IPS-20b (cell line): ENCODE results near the gene IL2RG.

Experiments used
- H3K27ac ChIP-seq: one replicate; pipeline ENCODE4 v1.5.1; 2013; ENCODE audit warnings: low read length
- H3K27me3 ChIP-seq: 2 replicates; pipeline ENCODE4 v1.6.1; 2013; ENCODE audit warnings: mild to moderate bottlenecking, low read length, inconsistent platforms; ENCODE audit not compliant: insufficient read depth
- H3K36me3 ChIP-seq: 2 replicates; pipeline ENCODE4 v1.6.1; 2013; ENCODE audit warnings: low read depth, mild to moderate bottlenecking, inconsistent platforms, low read length, moderate library complexity; ENCODE audit not compliant: insufficient read depth
- H3K4me1 ChIP-seq: 2 replicates; pipeline ENCODE4 v1.6.1; 2013; ENCODE audit warnings: mild to moderate bottlenecking, control low read depth, inconsistent platforms, low read length, moderate library complexity; ENCODE audit not compliant: insufficient read depth
- H3K4me3 ChIP-seq: 2 replicates; pipeline ENCODE4 v1.5.1; 2013; ENCODE audit warnings: mild to moderate bottlenecking, low read length, inconsistent platforms
- H3K9ac ChIP-seq: 2 replicates; pipeline ENCODE4 v1.6.1; 2013; ENCODE audit warnings: low read depth, mild to moderate bottlenecking, inconsistent platforms, low read length, moderate library complexity
- H3K9me3 ChIP-seq: 2 replicates; pipeline ENCODE4 v1.6.1; 2013; ENCODE audit warnings: mild to moderate bottlenecking, low read depth, low read length, inconsistent platforms; ENCODE audit not compliant: insufficient read depth

The IL2RG gene

DNA sequence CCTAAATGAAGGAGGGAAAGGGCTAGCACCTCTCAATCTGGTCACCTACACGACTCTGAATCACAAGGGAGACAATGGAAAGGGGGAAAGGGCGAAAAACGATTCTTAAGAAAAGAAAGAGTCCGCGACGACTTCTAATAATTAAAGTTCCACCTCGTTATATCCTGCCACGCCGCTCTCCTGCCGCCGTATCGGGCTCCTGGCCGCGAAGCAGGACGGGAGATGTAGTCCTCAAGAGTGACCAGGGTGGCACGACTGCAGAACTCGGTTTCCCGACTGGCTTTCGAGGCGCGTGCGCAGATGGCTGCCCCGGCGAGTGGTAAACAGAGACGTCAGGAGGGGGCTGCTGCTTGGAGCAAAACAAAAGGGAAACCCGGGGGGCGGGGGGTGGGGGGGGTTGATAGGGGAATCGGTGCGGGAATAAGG is 15.8 kb downstream of the IL2RG start, which contains the start of gene FOXO4:
Gene FOXO4 (plus strand): TSS at position 297 of the 426 bp plus-strand sequence. CDS start 678 bp downstream, outside the sequence.
- H3K9ac ChIP-seq: peak within 1 kb of the TSS; percentile 74
- no peaks in the 10 kb centered on the region for H3K36me3 ChIP-seq
- no peaks in the 10 kb centered on the region for H3K9me3 ChIP-seq
- peaks cover 21% of the 10 kb centered on the region for H3K27me3 ChIP-seq
- H3K4me1 ChIP-seq: peaks cover 12% of the 10 kb centered on the region; the same call in 1 of the 2 replicates
- no peak within 1 kb of the TSS for H3K27ac ChIP-seq
- H3K4me3 ChIP-seq: peak within 1 kb of the TSS; percentile 89

DNA sequence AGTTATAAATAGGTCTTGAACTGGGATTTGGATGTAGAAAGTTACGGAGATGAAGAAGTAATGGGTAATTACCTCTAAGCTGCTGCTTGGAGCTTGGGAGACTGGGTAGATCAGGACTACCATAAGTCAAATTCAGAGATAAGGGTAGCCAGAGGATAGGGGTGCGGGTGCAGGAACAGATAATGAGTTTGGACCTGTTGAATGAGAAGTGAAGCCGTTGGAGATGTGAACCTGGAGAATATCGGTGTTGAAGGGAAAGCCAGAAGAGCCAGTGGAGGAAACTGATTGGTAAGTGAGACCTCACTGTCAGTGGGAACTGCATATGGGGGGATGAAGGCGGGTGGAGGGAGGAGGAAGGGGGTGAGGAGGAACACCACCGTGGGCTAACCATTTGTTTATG is 16.3 kb downstream of the IL2RG start:
- Histone ChIP-seq H3K36me3 (no peaks in the 10 kb centered on the region), H3K27ac (no peak overlapping the region), H3K4me1 (peaks cover 12% of the 10 kb centered on the region; the same call in 1 of the 2 replicates), H3K27me3 (peaks cover 18% of the 10 kb centered on the region), H3K9me3 (no peaks in the 10 kb centered on the region), H3K4me3 (peak overlapping the region; percentile 89), H3K9ac (peak overlapping the region; percentile 74; the same call in 1 of the 2 replicates)

DNA sequence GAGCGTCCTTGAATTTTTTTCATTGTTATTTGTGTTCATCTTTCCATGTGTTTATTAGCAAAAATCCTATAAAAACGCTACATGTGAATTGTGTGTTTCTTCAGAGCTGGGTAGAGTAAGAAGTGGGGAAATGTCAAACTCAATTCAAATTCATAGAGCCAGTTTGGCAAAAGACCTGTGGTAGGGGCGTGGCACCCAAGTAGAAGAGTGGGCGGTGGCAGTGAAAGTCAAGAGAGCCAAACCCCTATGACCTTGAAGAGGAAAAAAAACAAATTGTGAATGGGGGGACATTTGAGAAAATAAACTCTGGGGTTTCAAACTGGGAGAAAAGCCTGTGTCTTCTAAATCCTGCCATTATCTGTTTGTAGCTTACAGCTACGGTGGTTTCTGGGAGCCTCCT is 20.1 kb downstream of the IL2RG start:
- Histone ChIP-seq H3K9me3 (no peaks in the 10 kb centered on the region), H3K27ac (no peak overlapping the region), H3K9ac (no peak overlapping the region), H3K4me3 (no peak overlapping the region), H3K4me1 (no peaks in the 10 kb centered on the region), H3K36me3 (no peaks in the 10 kb centered on the region), H3K27me3 (0 out of 2 replicates have a peak, but pooled peaks cover 1% of the 10 kb centered on the region)

DNA sequence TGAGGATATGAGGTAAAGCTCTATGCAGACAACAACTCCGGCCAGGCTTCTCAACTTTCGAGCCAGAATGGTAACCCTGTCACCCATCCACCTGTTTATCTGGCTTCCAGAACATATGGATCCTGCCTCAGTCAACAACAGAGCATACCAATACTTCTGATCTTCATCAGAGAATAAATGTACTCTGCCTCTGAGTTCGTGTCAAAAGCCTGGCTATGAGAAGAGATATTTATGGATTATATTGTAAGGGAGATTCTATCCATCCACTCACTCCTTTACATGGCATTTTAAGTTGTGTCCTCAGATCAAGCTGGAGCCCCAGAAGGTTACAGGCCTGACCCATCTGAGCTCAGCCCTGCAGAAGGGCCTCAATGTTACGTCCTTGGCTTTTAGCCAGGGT is 25.5 kb downstream of the IL2RG start:
- no peaks in the 10 kb centered on the region for H3K27me3 ChIP-seq
- H3K36me3 ChIP-seq: no peaks in the 10 kb centered on the region
- no peaks in the 10 kb centered on the region for H3K4me1 ChIP-seq
- H3K4me3 ChIP-seq: no peak overlapping the region
- no peaks in the 10 kb centered on the region for H3K9me3 ChIP-seq
- H3K9ac ChIP-seq: no peak overlapping the region
- no peak overlapping the region for H3K27ac ChIP-seq

DNA sequence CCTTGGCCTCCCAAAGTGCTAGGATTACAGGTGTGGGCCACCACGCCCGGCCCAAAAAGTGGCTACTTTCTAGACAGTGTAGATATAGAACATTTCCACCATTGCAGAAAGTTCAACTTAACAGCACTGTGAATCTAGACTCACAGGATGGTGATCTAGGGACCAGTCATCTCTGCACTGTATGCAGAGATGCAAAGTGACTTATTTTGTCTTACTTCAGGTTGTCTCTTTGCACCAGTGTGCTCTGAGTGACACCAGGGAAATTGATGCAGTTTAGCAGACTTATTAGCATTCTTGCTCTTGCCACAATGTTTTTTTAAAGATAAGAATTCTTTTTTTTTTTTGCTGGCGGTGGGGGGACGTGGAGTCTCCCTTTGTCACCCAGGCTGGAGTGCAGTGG is 28.6 kb downstream of the IL2RG start:
- Histone ChIP-seq H3K4me3 (no peak overlapping the region), H3K9ac (no peak overlapping the region), H3K9me3 (no peaks in the 10 kb centered on the region), H3K36me3 (no peaks in the 10 kb centered on the region), H3K27me3 (no peaks in the 10 kb centered on the region), H3K27ac (no peak overlapping the region), H3K4me1 (no peaks in the 10 kb centered on the region)

DNA sequence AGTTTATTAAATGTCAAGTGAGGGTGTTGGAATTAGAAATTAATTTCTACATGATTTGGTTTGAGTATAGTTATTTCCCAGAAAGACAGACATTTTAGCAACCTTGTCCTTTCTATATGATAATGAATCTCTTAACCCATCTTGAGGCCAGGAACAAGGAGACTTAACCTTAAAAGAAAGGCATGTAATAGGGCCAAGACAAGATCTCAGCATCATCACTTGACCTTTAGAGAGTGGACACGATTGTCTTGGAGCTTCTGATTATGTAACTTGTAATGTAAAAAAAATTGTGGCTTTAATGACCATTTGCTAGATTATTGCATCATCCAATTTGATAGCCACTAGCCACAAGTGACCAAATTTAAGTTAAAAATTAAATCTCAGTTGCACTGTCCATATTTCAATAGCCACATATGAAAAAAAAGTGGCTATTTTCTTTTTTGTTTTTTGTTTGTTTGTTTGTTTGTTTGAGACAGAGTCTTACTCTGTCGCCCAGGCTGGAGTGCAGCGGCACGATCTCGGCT is 29.2 kb downstream of the IL2RG start:
- Histone ChIP-seq H3K27ac (no peak overlapping the region), H3K27me3 (no peaks in the 10 kb centered on the region), H3K9ac (no peak overlapping the region), H3K36me3 (no peaks in the 10 kb centered on the region), H3K4me3 (no peak overlapping the region), H3K4me1 (no peaks in the 10 kb centered on the region), H3K9me3 (no peaks in the 10 kb centered on the region)

DNA sequence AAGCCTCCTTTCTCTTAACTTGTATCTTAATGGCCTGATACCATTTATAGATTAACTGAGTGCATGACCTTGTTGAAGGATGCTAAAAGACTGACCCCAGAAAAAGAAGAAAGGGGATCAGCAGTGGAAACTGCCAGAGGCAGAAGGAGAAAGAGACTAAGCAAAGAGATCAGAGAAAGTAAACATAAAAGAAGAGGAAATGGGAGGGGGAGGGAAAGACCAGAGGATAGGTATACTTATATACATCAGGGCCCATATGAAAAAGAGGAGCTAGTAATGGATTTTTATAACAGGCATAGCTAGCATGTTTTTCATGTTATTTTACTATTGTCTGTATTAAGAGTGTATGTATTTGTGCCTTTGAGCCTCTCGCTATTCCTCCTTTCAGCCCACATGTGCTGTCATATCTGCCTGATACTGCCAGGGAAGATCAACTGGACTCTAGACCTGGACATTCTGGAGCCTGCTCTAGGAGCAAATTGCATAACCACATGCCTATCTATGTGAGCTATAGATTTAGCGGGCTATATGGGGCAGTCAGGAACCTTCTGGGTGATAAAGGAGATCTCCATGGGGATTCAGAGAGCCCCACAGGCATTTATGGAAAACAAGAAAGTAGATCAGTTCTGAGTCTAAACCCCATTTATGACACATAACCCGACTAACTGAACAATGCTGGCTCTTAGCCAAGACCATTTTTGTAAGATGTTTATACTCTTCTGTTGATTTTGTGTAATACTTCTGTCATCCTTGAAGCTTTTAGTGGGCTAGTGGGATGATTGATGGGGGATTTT is 29.9 kb downstream of the IL2RG start:
- H3K27ac ChIP-seq: no peak overlapping the region
- no peaks in the 10 kb centered on the region for H3K36me3 ChIP-seq
- H3K4me3 ChIP-seq: no peak overlapping the region
- H3K9me3 ChIP-seq: no peaks in the 10 kb centered on the region
- no peaks in the 10 kb centered on the region for H3K27me3 ChIP-seq
- H3K9ac ChIP-seq: no peak overlapping the region
- no peaks in the 10 kb centered on the region for H3K4me1 ChIP-seq

DNA sequence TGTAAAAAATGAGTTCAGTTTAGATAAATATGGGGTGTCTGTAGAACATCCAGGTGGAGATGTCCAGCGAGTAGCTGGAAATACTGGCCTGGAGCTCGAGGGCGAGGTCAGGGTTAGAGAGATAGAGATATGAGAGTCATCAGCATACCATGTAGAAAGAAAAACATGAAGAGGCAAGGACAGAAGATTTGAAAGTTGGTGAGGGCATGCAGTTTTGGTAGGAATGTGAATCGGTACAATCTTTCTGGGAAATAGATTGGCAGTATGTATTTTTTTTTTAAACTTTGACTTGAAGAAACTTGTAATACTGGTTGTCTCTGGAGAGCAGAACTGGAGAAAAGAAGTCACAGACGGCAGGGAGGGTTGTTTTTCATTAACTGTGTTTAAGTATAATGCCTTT is 40.8 kb downstream of the IL2RG start:
- no peaks in the 10 kb centered on the region for H3K9me3 ChIP-seq
- peaks cover 4% of the 10 kb centered on the region; the same call in 1 of the 2 replicates for H3K36me3 ChIP-seq
- no peaks in the 10 kb centered on the region for H3K27me3 ChIP-seq
- H3K4me3 ChIP-seq: no peak overlapping the region
- H3K4me1 ChIP-seq: no peaks in the 10 kb centered on the region
- H3K27ac ChIP-seq: no peak overlapping the region
- no peak overlapping the region for H3K9ac ChIP-seq

DNA sequence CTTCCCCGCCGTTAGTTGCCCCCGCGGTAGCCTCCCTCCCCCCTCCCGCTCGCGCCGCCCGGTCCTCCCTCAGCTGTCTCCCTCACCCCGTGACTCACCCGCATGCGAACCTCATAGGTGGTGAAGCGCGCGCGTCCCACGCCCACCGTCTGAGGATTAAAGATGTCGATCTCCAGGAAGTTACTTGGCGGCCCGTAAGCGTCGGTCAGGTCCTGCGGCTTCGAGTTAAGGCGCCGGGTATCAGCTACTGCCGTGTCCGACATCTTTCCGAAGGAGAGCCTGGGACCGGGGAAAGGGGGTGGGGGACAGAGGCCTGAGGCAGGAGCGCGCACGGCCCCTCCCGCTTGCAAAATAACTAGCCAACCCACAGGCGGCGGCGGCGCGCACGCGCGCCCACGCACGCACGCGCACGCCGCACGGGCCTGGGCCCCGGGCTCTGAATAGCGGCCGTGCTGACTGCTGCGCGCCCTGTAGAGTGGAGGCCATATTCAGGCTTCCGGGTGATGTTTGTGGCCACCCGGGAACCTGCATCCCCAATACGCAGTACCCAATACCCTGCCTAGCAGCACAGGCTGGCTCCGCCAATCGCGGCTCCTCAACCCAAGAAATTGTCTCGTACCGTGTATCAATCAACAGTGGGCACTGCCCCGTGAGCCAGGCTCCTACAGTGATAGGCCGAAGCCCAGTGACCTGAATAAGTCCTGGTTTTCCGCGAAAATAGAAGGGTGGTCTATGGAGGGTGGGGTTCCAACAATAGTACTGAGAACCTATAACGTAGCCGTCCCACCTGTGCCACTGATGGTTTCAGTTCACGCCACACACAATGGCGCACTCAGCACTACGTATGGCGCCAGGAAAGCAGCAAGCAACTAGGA is 43.1 kb downstream of the IL2RG start, which contains the start of gene SNX12:
Gene SNX12 (minus strand): TSS at position 291 of the 875 bp plus-strand sequence. CDS start 28 bp downstream, at position 263.
- peaks cover 4% of the 10 kb centered on the region; the same call in 1 of the 2 replicates for H3K36me3 ChIP-seq
- H3K9ac ChIP-seq: peak within 1 kb of the TSS; percentile 87
- H3K27me3 ChIP-seq: no peaks in the 10 kb centered on the region
- no peaks in the 10 kb centered on the region for H3K4me1 ChIP-seq
- no peaks in the 10 kb centered on the region for H3K9me3 ChIP-seq
- peak within 1 kb of the TSS; percentile 92 for H3K4me3 ChIP-seq
- H3K27ac ChIP-seq: no peak within 1 kb of the TSS

DNA sequence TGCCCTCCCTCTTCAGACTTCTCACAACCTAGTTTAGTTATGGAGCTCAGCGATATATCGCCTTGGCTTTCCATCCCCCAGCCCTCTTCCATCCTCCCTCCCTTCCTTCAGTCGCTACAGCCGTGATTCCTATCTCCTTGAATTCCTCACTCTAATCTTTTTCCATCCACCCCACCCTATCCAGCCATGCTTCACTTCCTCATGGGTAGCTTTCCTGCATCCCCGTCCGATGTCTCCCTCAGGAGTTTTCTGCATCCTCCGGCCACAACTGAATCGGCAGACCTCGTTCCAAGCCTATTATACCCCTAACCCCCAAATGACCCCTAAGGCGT is 43.7 kb downstream of the IL2RG start:
- peak overlapping the region; percentile 87 for H3K9ac ChIP-seq
- H3K36me3 ChIP-seq: peaks cover 4% of the 10 kb centered on the region; the same call in 1 of the 2 replicates
- peak overlapping the region; percentile 82 for H3K4me3 ChIP-seq
- H3K27me3 ChIP-seq: no peaks in the 10 kb centered on the region
- H3K4me1 ChIP-seq: no peaks in the 10 kb centered on the region
- H3K9me3 ChIP-seq: no peaks in the 10 kb centered on the region
- H3K27ac ChIP-seq: no peak overlapping the region

DNA sequence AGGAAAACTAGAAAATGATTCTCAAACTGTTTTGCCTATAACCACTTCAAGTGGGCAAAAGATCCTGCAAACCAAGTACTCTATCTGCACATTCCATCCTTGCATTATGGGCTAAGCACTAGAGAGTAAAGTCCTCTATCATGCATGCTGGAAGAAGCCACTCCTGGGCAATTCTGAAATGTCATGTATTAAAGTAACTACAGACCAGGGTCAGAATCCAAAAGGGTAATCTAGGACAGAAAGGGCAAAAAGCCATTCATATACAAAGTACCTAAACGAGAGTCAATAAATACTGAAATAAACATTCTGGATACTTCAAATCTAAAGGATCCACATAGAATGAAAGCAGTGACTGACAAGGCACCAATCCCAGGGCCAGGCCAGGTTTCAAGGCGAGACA is 44.3 kb downstream of the IL2RG start:
- no peak overlapping the region for H3K27ac ChIP-seq
- peak overlapping the region; percentile 82 for H3K4me3 ChIP-seq
- H3K36me3 ChIP-seq: peaks cover 5% of the 10 kb centered on the region
- H3K9me3 ChIP-seq: no peaks in the 10 kb centered on the region
- no peaks in the 10 kb centered on the region for H3K27me3 ChIP-seq
- H3K9ac ChIP-seq: peak overlapping the region; percentile 87; the same call in 1 of the 2 replicates
- H3K4me1 ChIP-seq: no peaks in the 10 kb centered on the region
